Lower leg skin (tissue), 3 donors: ENCODE measurements around the gene GMEB2.

Source experiments
- POLR2A ChIP-seq, 2 donors: fragments of 450-650 bp; IDR thresholded peaks; one replicate each; pipeline ENCODE4 v1.6.1; 2016 to 2017; ENCODE audit warnings: antibody characterized with exemption in 2 of 2, mild to moderate bottlenecking in 1 of 2, moderate library complexity in 1 of 2
- TF ChIP-seq, protein P1 (sequence below), 3 donors: fragments of 450-650 bp; IDR thresholded peaks; one replicate each; pipeline ENCODE4 v1.5.1; 2016; ENCODE audit warnings: antibody characterized with exemption in 3 of 3, mild to moderate bottlenecking in 3 of 3, moderate library complexity in 2 of 3

DNA sequence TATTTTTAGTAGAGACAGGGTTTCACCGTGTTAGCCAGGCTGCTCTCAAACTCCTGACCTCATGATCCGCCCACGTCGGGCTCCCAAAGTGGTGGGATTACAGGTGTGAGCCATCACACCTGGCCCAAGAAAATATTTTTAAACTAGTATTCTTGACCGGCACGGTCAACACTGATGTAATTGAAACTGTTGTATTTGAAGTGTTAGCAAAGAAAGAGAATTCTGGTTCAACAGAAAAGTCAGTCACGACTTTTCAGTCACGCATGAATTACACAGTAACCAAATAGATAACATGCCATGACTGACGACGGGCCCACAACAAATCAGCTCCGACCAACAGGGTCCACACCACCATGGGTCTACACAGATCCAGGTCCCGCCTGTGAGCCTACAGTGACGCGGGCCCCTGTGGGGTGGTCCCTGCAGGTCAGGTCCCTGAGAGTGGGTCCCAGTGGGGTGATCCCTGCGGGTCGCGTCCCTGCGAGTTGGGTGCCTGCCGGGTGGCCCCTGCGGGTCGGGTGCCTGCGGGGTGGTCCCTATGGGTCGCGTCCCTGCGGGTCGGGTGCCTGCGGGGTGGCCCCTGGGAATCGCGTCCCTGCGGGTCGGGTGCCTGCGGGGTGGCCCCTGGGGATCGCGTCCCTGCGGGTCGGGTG lies 1.0 kb downstream of the GMEB2 start:
- TF ChIP-seq, protein P1, sequence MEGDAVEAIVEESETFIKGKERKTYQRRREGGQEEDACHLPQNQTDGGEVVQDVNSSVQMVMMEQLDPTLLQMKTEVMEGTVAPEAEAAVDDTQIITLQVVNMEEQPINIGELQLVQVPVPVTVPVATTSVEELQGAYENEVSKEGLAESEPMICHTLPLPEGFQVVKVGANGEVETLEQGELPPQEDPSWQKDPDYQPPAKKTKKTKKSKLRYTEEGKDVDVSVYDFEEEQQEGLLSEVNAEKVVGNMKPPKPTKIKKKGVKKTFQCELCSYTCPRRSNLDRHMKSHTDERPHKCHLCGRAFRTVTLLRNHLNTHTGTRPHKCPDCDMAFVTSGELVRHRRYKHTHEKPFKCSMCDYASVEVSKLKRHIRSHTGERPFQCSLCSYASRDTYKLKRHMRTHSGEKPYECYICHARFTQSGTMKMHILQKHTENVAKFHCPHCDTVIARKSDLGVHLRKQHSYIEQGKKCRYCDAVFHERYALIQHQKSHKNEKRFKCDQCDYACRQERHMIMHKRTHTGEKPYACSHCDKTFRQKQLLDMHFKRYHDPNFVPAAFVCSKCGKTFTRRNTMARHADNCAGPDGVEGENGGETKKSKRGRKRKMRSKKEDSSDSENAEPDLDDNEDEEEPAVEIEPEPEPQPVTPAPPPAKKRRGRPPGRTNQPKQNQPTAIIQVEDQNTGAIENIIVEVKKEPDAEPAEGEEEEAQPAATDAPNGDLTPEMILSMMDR (IDR thresholded peaks at IDR 0.05), result no peak
- TF ChIP-seq POLR2A (IDR thresholded peaks at IDR 0.05), result no peak
